Ishikawa (cell line): Measurements from ENCODE around the gene OPA3.

ENCODE experiments used
- CEBPB ChIP-seq: IDR thresholded peaks from 2 replicates; pipeline ENCODE4 v1.6.1; 2012
- EP300 ChIP-seq: IDR thresholded peaks from 2 replicates; pipeline ENCODE4 v1.6.1; 2012; ENCODE audit warnings: borderline replicate concordance
- NFIC ChIP-seq: IDR thresholded peaks from 2 replicates; pipeline ENCODE4 v1.6.1; 2012
- RAD21 ChIP-seq: IDR thresholded peaks from 2 replicates; pipeline ENCODE4 v1.6.1; 2012; ENCODE audit warnings: low read depth
- TAF1 ChIP-seq: IDR thresholded peaks from 2 replicates; pipeline ENCODE4 v1.6.1; 2012; ENCODE audit warnings: low read depth, mild to moderate bottlenecking
- TCF12 ChIP-seq: IDR thresholded peaks from 2 replicates; pipeline ENCODE4 v1.6.1; 2012; ENCODE audit warnings: low read depth
- YY1 ChIP-seq: IDR thresholded peaks from 2 replicates; pipeline ENCODE4 v1.6.1; 2012; ENCODE audit warnings: low read depth
- TF ChIP-seq, protein P1 (sequence below): IDR thresholded peaks from 2 replicates; pipeline ENCODE4 v1.6.1; 2012
- TF ChIP-seq, protein P2 (sequence below): IDR thresholded peaks from 2 replicates; pipeline ENCODE4 v1.6.1; 2012; ENCODE audit warnings: low read depth, mild to moderate bottlenecking
- TF ChIP-seq, protein P3 (sequence below): IDR thresholded peaks from 2 replicates; pipeline ENCODE4 v1.6.1; 2012

DNA sequence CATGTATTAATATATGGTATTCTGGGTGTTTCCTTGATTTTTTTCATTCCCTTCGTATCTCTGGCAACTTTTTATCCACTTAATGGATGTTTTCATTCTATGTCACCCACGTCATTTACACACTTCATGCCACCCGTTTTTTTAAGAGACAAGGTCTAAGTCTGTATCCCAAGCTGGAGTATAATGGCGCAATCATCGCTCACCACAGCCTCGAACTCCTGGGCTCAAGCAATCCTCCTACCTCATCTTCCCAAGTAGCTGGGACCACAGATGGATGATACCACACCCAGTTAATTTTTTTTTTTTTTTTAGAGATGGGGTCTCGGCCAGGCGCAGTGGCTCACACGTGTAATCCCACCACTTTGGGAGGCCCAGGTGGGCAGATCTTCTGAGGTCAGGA, 80.7 kb downstream of the OPA3 start:
- no peak for TF ChIP-seq NFIC
- no peak for TF ChIP-seq RAD21
- TF ChIP-seq, protein P1, sequence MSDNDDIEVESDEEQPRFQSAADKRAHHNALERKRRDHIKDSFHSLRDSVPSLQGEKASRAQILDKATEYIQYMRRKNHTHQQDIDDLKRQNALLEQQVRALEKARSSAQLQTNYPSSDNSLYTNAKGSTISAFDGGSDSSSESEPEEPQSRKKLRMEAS: no peak
- no peak for TF ChIP-seq CEBPB
- TF ChIP-seq, protein P2, sequence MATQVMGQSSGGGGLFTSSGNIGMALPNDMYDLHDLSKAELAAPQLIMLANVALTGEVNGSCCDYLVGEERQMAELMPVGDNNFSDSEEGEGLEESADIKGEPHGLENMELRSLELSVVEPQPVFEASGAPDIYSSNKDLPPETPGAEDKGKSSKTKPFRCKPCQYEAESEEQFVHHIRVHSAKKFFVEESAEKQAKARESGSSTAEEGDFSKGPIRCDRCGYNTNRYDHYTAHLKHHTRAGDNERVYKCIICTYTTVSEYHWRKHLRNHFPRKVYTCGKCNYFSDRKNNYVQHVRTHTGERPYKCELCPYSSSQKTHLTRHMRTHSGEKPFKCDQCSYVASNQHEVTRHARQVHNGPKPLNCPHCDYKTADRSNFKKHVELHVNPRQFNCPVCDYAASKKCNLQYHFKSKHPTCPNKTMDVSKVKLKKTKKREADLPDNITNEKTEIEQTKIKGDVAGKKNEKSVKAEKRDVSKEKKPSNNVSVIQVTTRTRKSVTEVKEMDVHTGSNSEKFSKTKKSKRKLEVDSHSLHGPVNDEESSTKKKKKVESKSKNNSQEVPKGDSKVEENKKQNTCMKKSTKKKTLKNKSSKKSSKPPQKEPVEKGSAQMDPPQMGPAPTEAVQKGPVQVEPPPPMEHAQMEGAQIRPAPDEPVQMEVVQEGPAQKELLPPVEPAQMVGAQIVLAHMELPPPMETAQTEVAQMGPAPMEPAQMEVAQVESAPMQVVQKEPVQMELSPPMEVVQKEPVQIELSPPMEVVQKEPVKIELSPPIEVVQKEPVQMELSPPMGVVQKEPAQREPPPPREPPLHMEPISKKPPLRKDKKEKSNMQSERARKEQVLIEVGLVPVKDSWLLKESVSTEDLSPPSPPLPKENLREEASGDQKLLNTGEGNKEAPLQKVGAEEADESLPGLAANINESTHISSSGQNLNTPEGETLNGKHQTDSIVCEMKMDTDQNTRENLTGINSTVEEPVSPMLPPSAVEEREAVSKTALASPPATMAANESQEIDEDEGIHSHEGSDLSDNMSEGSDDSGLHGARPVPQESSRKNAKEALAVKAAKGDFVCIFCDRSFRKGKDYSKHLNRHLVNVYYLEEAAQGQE: no peak
- TF ChIP-seq TAF1: no peak
- no peak for TF ChIP-seq TCF12
- TF ChIP-seq YY1: no peak
- TF ChIP-seq, protein P3, sequence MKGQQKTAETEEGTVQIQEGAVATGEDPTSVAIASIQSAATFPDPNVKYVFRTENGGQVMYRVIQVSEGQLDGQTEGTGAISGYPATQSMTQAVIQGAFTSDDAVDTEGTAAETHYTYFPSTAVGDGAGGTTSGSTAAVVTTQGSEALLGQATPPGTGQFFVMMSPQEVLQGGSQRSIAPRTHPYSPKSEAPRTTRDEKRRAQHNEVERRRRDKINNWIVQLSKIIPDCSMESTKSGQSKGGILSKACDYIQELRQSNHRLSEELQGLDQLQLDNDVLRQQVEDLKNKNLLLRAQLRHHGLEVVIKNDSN: no peak
- no peak for TF ChIP-seq EP300
